Measurements from ENCODE around the gene GRAP. TPM values are rescaled to one million over a fixed set of nuclear protein-coding genes. Genes with fewer than 3 reads are reported as not detected.

Gene GRAP
- total RNA-seq, 1 experiment from 2014 or later: 0.55 TPM

- no peak overlapping the region for H3K27ac Mint-ChIP-seq
Observed at GRCh38 chr17:18990331-18990730, 56.4 kb downstream of the GRAP start.

More at GRCh38 chr17:18990331-18990730, 56.4 kb downstream of the GRAP start:
- no peak for TF ChIP-seq CTCF (conservative IDR thresholded peaks at IDR 0.05)
- Histone ChIP-seq H2BK5ac (ENCODE audit: insufficient read length, low read length) (no peak overlapping the region), H3K27me3 (ENCODE audit: insufficient read depth, low read length) (no peaks in the 10 kb centered on the region), H2BK120ac (ENCODE audit: low read depth, low read length, poor library complexity, severe bottlenecking) (no peak overlapping the region), H3K23ac (ENCODE audit: insufficient read length, low read depth, low read length) (no peak overlapping the region), H4K8ac (replicated peaks; ENCODE audit: insufficient read length, low read depth, low read length) (no peak overlapping the region), H2BK20ac (ENCODE audit: low read depth, low read length, poor library complexity, severe bottlenecking) (no peak overlapping the region), H3K9ac (ENCODE audit: extremely low read depth, insufficient read length, low read length) (no peak overlapping the region), H3K27ac (ENCODE audit: insufficient read length, low read depth, low read length) (no peak overlapping the region), H2AFZ (ENCODE audit: low read length) (no peak overlapping the region), H3K4ac (ENCODE audit: low read depth, low read length) (no peak overlapping the region), H4K91ac (ENCODE audit: insufficient read length, low read depth, low read length) (no peak overlapping the region), H3T11ph (ENCODE audit: low read length) (no peak overlapping the region), H4K20me1 (ENCODE audit: control insufficient read depth, insufficient read depth, insufficient read length) (no peaks in the 10 kb centered on the region), H3K9me3 (ENCODE audit: control insufficient read depth, low read depth, low read length) (no peaks in the 10 kb centered on the region), H3K23me2 (ENCODE audit: insufficient read length, low read depth, low read length, poor library complexity, severe bottlenecking) (no peaks in the 10 kb centered on the region), H3K79me2 (ENCODE audit: insufficient read depth, low read length) (peaks cover 1% of the 10 kb centered on the region; the same call in 1 of the 2 replicates), H2BK12ac (ENCODE audit: insufficient read length, low read depth, low read length) (no peak overlapping the region), H3K79me1 (ENCODE audit: insufficient read depth, low read depth, low read length, poor library complexity, severe bottlenecking) (no peaks in the 10 kb centered on the region), H2AK5ac (ENCODE audit: insufficient read length, low read length) (no peak overlapping the region), H3K56ac (ENCODE audit: insufficient read length, low read depth, low read length) (no peak overlapping the region), H4K5ac (ENCODE audit: insufficient read length, low read depth, low read length) (no peak overlapping the region), H3K4me2 (ENCODE audit: insufficient read depth, insufficient read length, low read length) (no peak overlapping the region), H3K14ac (ENCODE audit: insufficient read depth, low read length) (no peak overlapping the region), H3K4me1 (ENCODE audit: insufficient read depth, low read length) (no peaks in the 10 kb centered on the region), H3K18ac (ENCODE audit: insufficient read length, low read depth, low read length) (no peak overlapping the region), H2BK15ac (ENCODE audit: low read depth, low read length) (no peak overlapping the region)
- DNase-seq: no peak
- Mint-ChIP-seq H3K36me3 (ENCODE audit: insufficient read depth in 1 of 3, low read depth in 3 of 3) (peaks cover 11 to 38% (median 31%) of the 10 kb centered on the region in 3 experiments), H3K4me3 (no peak overlapping the region), H3K4me1 (peaks cover 3 to 7% of the 10 kb centered on the region in 2 experiments; a peak in 3 of 4 replicates), H3K9me3 (peaks cover 1 to 4% of the 10 kb centered on the region in 2 experiments; a peak in 4 of 5 replicates), H3K27me3 (ENCODE audit: low read depth) (no peaks in the 10 kb centered on the region)
- no CpG with 5 or more reads among the region's 6 CpGs for WGBS (ENCODE audit: extremely low coverage, insufficient read length, low lambda C conversion rate)

Measured in H9 (cell line).